ENCODE data around the gene EPN2. TPM values are rescaled to one million over a fixed set of nuclear protein-coding genes. Genes with fewer than 3 reads are reported as not detected.

Gene EPN2
- total RNA-seq, 4 donors from 2014 or later = 30.7 to 156 (median 45.1) TPM

DNA sequence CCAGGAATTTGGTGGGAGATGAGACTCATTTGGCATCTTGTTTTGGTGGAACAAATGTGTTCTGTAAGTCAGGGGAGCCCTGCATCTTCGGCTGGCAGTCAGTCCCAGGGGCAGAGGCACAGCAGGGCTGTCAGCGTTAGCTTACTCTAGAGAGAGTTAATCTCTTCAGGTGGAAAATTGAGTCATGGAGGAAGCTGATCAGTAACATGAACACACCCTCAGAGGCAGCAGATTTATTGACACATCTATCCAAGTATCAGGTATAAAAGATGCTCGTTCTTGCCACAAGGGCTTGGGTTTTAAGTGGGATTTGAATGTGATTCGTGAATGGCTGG, 55.2 kb downstream of the EPN2 start:
- Histone ChIP-seq H3K27me3 (no peaks in the 10 kb centered on the region), H3K9me3 (no peaks in the 10 kb centered on the region), H3K4me3 (no peak overlapping the region), H3K4me1 (peaks cover 2 to 71% (median 21%) of the 10 kb centered on the region in 3 donors), H3K36me3 (peaks cover 0 to 9% of the 10 kb centered on the region in 2 donors), H3K27ac (peak overlapping the region in 1 of 4 donors; percentile 31)
- ATAC-seq = no peak
- 91 to 100% methylated on average over 2 to 4 of the region's 4 CpGs for WGBS, 2 donors (ENCODE audit: low coverage in 1 of 2)
- TF ChIP-seq EP300 (IDR thresholded peaks at IDR 0.05) (no peak), POLR2A (IDR thresholded peaks at IDR 0.05) (no peak), POLR2AphosphoS5 (IDR thresholded peaks at IDR 0.05) (no peak)
- TF ChIP-seq, protein P1, sequence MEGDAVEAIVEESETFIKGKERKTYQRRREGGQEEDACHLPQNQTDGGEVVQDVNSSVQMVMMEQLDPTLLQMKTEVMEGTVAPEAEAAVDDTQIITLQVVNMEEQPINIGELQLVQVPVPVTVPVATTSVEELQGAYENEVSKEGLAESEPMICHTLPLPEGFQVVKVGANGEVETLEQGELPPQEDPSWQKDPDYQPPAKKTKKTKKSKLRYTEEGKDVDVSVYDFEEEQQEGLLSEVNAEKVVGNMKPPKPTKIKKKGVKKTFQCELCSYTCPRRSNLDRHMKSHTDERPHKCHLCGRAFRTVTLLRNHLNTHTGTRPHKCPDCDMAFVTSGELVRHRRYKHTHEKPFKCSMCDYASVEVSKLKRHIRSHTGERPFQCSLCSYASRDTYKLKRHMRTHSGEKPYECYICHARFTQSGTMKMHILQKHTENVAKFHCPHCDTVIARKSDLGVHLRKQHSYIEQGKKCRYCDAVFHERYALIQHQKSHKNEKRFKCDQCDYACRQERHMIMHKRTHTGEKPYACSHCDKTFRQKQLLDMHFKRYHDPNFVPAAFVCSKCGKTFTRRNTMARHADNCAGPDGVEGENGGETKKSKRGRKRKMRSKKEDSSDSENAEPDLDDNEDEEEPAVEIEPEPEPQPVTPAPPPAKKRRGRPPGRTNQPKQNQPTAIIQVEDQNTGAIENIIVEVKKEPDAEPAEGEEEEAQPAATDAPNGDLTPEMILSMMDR (IDR thresholded peaks at IDR 0.05) = no peak

DNA sequence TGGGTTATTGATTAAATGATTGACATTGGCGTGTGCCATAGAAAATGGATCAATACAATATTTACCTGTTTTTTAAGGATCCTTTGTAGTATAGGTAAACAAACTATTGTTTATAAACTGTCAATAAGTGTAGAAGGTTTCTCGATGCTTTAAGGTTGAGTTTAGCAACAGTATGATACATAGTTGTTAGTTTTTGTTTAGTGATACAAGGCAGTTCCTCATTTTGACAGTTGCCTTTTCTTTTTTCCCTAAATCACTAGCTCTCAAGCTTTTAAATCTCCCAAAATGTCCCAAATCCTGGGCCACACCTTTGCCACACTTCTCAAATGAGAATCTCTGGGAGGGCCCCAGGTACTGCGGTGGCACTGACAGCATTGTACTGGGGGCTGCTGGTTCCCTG, 57.3 kb downstream of the EPN2 start:
- peaks cover 2 to 72% (median 15%) of the 10 kb centered on the region in 3 donors for H3K4me1 ChIP-seq
- H3K36me3 ChIP-seq = no peaks in the 10 kb centered on the region
- H3K9me3 ChIP-seq = no peaks in the 10 kb centered on the region
- TF ChIP-seq, protein P1 (IDR thresholded peaks at IDR 0.05) = no peak
- TF ChIP-seq POLR2AphosphoS5 (IDR thresholded peaks at IDR 0.05) = no peak
- TF ChIP-seq POLR2A (IDR thresholded peaks at IDR 0.05) = no peak
- TF ChIP-seq EP300 (IDR thresholded peaks at IDR 0.05) = no peak
- no peaks in the 10 kb centered on the region for H3K27me3 ChIP-seq
- ATAC-seq = no peak
- H3K27ac ChIP-seq = no peak overlapping the region
- WGBS, 2 donors (ENCODE audit: low coverage in 1 of 2) = 86 to 97% methylated on average over 3 of the region's 3 CpGs
- H3K4me3 ChIP-seq = no peak overlapping the region

DNA sequence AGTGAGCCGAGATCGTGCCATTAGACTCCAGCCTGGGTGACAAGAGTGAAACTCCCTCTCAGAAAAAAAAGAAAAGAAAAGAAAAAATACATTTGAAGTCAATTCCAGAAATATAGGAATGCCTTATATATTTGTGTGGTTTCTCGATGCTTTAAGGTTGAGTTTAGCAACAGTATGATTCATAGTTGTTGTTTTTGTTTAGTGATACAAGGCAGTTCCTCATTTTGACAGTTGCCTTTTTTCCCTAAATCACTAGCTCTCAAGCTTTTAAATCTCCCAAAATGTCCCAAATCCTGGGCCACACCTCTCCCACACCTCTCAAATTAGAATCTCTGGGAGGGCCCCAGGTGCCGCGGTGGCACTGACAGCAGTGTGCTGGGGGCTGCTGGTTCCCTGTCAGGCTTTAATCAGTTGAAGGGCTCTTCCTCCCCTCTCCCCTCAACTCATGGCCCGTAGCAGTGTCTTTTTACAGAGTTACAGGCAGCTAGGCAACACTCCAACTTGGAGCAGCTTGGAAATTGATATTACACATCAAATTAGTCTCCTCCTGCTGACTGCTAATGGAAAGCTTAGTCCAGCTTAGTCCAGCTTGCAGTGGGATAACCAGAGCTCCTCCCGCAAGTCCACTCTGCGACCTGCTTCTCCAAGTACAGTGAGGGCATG, 58.4 kb downstream of the EPN2 start:
- Histone ChIP-seq H3K27me3 (no peaks in the 10 kb centered on the region), H3K9me3 (no peaks in the 10 kb centered on the region), H3K4me3 (no peak overlapping the region), H3K4me1 (peaks cover 0 to 73% (median 6%) of the 10 kb centered on the region in 3 donors), H3K27ac (no peak overlapping the region), H3K36me3 (no peaks in the 10 kb centered on the region)
- 68 to 83% methylated on average over 5 to 7 of the region's 8 CpGs for WGBS, 2 donors (ENCODE audit: low coverage in 1 of 2)
- no peak for ATAC-seq
- TF ChIP-seq, protein P1 (IDR thresholded peaks at IDR 0.05) = no peak
- no peak for TF ChIP-seq EP300 (IDR thresholded peaks at IDR 0.05)
- TF ChIP-seq POLR2A (IDR thresholded peaks at IDR 0.05) = no peak
- no peak for TF ChIP-seq POLR2AphosphoS5 (IDR thresholded peaks at IDR 0.05)

DNA sequence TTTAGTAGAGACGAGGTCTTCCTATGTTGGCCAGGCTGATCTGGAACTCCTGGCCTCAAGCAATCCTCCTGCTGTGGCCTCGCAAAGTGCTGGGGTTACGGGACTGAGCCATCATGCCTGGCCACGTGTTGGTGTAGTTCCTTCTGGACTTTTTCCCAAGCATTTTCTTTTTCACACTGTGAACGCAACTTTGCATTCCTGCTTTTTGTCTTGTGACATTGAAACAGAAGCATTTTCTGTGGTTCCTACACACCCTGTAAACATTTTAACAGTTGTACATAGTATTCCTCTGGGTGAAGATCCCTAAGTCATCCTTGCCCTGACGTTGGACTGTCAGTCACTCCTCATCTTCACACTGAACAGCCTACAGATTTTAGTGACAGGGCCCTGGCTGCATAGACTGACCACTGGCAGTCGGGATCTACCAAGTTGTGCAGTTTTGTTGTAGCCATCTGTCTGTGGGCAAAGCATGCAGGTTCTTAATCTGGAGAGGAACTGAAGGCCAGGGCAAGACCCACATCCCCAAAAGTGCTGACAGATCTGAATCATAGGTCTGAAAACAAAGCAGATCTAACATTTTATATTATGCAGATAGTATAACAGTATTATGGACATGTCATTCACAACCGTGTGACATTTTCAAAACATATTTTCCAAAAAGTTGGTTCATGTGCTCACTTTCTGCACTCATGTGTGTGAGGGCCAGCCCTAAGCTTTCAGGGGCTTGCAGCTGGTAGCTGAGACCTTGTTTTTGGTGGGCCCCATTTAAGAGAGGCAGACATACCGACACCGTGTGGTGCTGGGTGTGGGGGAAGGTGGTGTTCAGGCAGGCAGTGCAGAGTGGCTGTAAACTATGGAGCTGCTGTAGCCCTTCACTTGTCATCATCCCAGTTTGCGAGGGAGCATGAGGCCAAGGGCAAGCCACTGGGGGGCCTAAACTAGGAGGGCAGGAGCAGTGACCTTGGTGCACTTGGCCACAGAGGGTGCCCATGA, 59.9 kb downstream of the EPN2 start:
- Histone ChIP-seq H3K27ac (no peak overlapping the region), H3K9me3 (no peaks in the 10 kb centered on the region), H3K4me3 (no peak overlapping the region), H3K27me3 (no peaks in the 10 kb centered on the region), H3K36me3 (no peaks in the 10 kb centered on the region), H3K4me1 (peaks cover 0 to 72% (median 0%) of the 10 kb centered on the region in 3 donors)
- no peak for ATAC-seq
- WGBS, 2 donors (ENCODE audit: low coverage in 1 of 2) = 71 to 87% methylated on average over 2 to 7 of the region's 11 CpGs
- TF ChIP-seq EP300 (IDR thresholded peaks at IDR 0.05) (no peak), POLR2AphosphoS5 (IDR thresholded peaks at IDR 0.05) (no peak), POLR2A (IDR thresholded peaks at IDR 0.05) (no peak)

DNA sequence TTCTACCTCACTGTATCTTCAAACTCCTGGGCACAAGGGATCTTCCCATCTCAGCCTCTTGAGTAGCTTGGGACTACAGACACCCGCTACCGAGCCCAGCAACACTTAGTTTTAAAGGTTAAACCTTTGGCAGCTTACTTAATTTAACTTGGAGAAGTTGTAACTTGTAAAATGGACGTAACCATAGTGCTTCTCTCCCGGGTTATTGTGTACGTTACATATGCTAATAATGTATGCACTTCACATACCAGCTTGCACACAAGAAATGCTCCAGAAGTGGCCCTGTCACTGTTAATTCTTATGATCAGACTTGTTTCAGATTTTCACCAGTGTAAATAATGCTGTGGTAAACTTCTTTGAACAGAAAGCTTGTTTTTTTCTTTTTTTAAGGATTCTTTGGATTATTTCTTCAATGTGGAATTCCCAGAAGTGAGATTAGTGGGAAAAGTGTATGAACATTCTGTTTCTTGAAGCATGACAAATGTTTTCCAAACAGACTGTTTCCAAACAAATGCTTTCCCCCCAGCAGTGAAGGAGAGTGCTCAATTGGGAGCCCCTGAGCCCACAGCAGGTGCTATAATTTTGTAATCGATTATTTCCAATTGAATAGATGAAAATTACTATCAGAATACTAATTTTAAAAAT, 61.5 kb downstream of the EPN2 start:
- WGBS, 2 donors (ENCODE audit: low coverage in 1 of 2) = 53 to 71% methylated on average over 6 of the region's 6 CpGs
- H3K36me3 ChIP-seq = no peaks in the 10 kb centered on the region
- H3K27me3 ChIP-seq = no peaks in the 10 kb centered on the region
- H3K9me3 ChIP-seq = no peaks in the 10 kb centered on the region
- TF ChIP-seq EP300 (IDR thresholded peaks at IDR 0.05) (no peak), POLR2A (IDR thresholded peaks at IDR 0.05) (no peak), POLR2AphosphoS5 (IDR thresholded peaks at IDR 0.05) (peak; percentile 42)
- TF ChIP-seq, protein P1 (IDR thresholded peaks at IDR 0.05) = no peak
- peak overlapping the region in 2 of 4 donors; percentile 9 to 41 for H3K27ac ChIP-seq
- H3K4me3 ChIP-seq = no peak overlapping the region
- H3K4me1 ChIP-seq = peaks cover 0 to 78% (median 5%) of the 10 kb centered on the region in 3 donors
- ATAC-seq = peak; percentile 29
